Measurements from ENCODE around the gene HOTAIR.

Gene HOTAIR

GRCh38 chr12:53956251-53956887 lies 18.4 kb downstream of the HOTAIR start:
- no peak for DNase-seq

GRCh38 chr12:53955776-53956250 lies 18.9 kb downstream of the HOTAIR start:
- no peak for DNase-seq

DNA sequence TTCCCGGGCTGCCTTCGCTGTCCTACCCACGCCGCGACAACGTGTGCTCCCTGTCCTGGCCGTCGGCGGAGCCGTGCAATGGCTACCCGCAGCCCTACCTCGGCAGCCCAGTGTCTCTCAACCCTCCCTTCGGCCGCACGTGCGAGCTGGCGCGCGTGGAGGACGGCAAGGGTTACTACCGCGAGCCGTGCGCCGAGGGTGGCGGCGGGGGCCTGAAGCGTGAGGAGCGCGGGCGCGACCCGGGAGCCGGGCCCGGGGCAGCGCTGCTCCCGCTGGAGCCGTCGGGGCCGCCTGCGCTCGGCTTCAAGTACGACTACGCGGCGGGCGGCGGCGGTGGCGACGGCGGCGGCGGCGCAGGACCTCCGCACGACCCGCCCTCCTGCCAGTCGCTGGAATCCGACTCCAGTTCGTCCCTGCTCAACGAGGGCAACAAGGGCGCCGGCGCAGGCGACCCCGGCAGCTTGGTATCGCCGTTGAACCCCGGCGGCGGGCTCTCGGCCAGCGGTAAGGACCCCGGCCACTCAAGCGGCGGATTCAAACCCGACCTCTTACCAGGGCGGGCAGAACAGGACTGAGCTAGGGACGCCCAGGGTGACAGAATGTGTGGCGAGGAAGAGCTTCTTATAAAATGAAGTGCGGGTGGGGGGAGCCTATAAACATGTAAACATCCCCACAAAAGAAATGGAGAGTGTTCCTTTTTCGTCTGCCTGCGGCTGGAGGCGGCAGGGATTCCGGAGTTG lies 19.5 kb downstream of the HOTAIR start:
- DNase-seq = no peak

- DNase-seq = no peak
These were observed 20.1 kb downstream of the HOTAIR start, which contains the start of gene HOXC12 for GRCh38 chr12:53954694-53955035. Gene HOXC12, plus strand, starts transcription at chr12:53954903. Its CDS starts 27 bp downstream, at chr12:53954930.

- DNase-seq = no peak
These were observed 20.7 kb downstream of the HOTAIR start for GRCh38 chr12:53953831-53954693.

DNA sequence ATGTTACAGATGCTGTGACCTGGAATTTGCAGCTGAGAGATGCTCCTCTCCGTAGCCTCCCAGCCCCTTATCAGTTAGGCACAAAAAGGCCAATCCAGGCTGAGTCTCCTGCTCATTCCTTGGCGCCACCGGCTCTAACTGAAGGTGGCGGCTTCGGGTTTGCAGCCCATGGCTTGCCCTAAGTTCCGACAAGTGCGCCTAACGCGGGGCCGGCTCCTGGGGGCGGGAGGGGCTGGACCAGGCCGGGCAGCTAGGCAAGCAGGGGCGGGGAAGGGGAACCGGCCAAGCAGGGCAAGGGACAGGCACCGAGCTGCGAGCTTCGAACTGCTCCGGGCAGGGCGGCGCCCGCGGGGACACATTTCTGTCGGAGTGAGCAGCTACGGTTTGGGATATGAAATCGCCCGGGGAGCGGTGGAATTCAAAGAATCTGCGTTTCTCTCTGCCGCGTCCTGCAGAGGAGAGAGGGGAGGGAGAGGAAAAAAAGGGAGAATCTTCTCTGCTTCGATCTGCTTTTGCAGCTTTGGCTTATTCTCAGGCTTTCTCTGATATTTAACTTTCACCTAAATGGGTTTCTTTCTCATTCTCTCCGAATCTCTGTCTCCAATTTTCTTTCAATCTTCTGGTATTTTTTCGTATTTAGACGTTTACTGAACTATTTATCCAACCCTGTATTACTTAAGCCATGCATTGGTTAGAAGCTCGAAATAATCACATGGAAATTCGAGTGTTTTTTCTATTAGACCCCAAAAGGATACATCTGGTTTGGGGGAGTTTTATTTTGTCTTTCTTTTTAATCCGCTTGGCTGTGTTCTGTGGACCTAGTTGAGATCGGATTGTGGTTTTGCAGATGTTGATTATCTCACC lies 21.7 kb downstream of the HOTAIR start:
- DNase-seq = no peak

- no peak for DNase-seq
These were observed 22.4 kb downstream of the HOTAIR start for GRCh38 chr12:53952335-53952694.

DNA sequence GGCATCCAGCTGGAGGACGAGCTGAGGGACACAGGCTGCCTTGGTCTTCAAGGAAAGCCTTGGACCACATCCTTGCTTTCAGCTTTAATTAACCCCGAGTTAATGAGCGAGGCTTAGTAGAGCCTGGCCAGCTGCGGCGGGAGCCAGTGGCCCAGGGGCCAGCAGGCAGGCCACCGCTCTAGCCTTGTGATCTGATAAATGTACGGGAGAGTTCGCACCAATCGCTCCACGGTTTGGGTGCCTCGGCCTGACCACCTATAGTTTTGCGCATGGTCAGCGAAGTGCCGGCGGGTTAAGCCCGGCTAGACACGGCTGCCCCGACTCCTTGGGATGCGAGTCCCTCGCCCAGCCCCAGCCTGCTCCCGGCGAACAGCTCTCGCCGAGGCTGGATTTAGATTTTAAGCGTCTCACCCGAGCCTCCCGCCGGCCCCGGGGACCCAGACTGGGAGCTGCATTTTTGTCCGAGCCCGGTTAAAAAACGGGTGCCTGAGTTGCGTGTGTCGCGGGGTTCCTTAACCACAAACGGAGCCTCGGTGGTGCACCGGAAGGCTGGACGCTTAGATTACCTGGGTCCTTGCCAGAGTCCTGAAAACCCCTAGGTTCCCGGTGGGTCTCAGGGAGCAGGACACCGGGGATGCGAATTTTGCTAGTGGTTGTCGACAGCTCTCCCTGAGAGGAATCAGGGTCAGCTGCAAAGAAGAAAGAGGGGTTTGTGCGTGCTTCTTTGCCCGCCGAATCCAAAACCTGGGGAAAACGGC lies 23.0 kb downstream of the HOTAIR start:
- no peak for DNase-seq

DNA sequence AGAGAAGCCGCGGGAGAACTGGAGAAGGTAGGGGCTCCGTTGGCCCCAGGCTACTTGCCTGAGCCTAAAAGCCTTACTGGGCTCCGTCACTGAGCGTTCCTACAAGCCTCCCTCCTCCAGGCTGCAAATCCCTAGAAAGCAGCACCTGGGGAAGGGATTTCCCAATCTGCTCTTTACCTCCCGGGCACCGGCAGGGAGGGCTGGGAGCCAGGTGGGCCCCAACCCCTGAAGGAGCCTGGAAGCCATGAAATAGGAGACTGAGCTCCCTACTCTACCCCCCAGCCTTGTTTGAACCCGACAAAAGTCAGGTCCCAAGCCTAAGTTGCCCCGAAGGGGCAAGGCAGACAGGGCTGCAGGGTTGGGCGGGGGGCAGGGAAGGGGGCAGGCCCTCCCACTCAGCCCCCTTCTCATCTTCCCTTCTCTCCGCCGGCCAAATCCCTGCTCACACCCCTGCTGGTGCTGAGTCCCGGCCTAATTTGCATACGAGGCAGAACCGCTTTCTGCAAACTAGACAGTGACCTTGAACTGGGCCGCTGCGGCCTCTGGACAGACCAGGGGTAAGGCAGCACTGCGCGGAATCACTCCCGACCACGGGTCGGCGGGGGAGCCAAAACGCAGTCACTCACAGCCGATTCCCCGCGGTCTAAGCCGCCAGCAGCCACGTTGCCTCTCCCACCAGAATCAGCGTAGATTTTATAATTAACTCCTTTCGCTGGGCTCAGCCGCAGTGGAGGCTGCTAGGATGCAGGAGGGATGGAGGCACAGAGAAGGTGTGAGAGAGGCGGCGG lies 23.8 kb downstream of the HOTAIR start:
- no peak for DNase-seq

- DNase-seq = no peak
These were observed 24.3 kb downstream of the HOTAIR start for GRCh38 chr12:53950437-53950773.

- no peak for DNase-seq
These were observed 24.9 kb downstream of the HOTAIR start for GRCh38 chr12:53949631-53950436.

DNA sequence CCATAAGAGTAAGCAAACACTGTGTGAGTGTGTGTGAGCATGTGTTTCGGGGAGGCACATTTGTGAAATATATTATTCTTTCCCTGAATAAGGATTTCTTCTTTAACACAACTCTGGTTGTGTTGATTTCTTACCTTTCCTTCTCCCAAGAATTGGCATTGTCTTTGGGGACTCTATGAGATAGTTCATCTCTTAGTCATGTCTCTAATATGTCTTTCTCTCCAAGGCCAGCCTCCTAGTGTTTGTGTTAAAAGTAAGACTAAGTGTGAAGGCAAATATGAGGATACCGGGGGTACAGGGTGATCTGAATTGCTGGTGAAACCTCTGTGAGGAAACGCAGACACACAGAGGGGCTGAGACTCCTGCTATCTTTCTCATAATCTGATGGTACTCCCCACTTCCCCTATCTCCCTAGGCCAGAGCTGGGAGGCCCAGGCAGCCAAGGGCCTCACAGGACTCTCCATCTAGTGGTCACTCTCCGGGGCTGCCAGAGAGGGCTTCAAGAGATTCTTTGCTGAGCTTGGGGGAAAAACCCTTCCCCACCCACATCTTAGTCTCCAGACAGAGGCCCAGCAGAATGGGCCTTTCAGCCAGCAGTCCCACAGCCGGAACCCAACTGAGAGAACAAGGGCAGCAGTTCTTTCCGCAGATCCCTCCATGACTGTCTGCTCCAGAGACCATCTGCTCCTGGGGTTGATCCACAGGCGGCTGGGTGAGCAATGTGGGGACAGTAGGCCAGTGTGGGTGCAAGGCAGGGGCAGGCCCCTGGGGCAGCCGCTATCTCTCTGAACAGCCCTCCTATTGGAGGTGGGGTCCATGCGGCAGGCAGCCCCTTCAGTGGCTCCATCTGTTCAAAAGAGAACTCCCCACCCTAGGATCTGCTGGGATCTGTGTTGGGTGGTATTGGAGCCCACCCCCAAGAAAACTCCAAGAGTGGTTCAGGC lies 25.8 kb downstream of the HOTAIR start:
- DNase-seq = no peak

DNA sequence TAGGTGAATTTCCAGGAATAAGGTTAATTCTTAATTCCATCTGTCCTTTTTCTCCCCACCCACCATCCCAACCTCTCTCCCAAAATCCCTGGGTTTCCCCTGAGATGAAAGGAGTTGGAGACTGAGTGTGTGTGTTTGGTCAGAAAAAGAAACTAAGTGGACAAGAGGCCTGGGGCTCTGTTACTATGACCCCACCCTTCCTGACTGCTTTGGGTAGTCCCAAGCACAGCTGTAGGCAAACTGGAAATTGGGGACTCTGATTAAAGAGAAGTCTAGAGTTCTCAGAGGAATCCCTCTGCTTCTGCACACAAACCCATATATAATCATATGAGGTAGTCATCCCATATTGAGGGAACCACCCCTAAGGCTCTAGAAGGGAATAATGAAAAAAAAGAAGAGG lies 27.0 kb downstream of the HOTAIR start:
- no peak for DNase-seq

- no peak for DNase-seq
These were observed 29.6 kb downstream of the HOTAIR start for GRCh38 chr12:53944907-53945847.

DNA sequence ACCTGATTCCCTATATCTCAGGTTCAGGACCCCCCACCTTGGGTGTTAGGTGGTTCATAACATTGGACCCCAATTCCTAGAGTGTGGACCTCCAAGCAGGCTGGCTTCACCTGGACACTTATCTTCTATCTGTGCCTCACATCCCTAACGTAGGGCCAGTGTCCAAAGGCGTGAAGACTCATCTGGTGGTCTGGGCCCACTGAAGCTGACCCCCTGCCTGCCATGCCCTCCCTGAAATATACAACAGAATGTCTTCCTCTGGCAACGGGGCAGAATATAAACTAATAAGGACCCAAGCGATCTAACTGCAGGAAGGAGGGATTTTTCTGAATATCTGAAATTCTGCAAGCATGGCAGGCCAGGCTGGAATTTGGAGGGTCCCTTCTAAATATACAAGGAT lies 30.5 kb downstream of the HOTAIR start:
- DNase-seq = no peak

- DNase-seq = no peak
These were observed 32.2 kb downstream of the HOTAIR start for GRCh38 chr12:53942467-53942997.

GRCh38 chr12:53941750-53942149 lies 33.0 kb downstream of the HOTAIR start:
- no peak for DNase-seq

DNA sequence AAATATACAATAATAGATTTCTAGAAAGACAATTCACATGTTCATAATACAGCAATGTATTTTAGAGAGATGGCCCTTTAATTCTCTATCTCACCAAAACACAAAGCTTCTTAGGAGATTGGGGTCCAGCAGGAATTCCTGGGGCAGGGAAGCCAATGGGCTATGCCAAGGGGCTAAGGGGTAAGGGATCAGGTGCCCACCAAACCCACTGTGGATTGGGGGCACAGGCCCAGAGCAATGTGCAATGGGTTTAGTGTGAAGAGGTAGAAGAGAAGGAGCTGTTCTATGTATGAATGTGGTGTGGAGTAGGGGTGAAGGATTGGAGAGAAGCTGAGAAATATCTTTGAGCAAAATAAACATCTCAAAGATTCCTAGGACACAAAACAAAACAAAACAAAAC lies 33.6 kb downstream of the HOTAIR start:
- DNase-seq = no peak

Data from HCEC 1CT (cell line).